8988T (cell line): ENCODE measurements around the gene SAMD14.

Source experiments
- DNase-seq: peaks from one replicate; pipeline ENCODE4 v3.0.0; 2011

The SAMD14 gene

DNA sequence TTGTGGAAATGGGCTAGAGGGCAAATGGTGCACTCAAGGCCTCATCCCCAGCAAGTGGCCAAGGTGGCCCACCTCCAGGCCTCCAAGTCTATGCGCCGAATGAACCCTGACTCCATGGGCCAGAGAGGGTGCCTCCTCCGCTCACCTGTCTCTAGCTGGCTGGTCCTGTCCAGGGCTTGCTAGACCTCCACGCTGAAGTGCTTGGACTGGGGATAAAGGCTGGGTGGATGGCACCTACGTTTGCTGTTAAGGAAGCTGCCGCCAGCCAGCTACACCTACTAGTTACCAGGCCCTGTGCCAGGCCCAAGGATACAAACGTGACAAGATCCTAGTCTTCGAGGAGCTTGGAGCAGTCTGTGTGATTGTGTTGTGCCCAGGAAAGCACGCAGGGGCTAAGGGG lies 35.1 kb upstream of the SAMD14 start:
- DNase-seq = no peak

DNA sequence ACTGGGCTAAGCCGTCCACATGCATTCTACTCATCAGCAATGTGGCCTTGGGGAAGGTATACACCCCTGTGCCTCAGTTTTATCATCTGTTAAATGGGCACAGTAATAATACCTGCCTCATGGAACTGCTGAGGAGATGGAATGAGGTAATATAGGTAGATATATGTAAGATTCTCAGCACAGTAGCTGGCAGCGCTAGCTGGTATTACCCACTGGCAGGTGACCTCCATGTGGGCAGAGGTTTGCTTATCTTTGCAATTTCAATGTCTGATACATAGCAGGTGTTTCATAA lies 34.7 kb upstream of the SAMD14 start:
- no peak for DNase-seq

DNA sequence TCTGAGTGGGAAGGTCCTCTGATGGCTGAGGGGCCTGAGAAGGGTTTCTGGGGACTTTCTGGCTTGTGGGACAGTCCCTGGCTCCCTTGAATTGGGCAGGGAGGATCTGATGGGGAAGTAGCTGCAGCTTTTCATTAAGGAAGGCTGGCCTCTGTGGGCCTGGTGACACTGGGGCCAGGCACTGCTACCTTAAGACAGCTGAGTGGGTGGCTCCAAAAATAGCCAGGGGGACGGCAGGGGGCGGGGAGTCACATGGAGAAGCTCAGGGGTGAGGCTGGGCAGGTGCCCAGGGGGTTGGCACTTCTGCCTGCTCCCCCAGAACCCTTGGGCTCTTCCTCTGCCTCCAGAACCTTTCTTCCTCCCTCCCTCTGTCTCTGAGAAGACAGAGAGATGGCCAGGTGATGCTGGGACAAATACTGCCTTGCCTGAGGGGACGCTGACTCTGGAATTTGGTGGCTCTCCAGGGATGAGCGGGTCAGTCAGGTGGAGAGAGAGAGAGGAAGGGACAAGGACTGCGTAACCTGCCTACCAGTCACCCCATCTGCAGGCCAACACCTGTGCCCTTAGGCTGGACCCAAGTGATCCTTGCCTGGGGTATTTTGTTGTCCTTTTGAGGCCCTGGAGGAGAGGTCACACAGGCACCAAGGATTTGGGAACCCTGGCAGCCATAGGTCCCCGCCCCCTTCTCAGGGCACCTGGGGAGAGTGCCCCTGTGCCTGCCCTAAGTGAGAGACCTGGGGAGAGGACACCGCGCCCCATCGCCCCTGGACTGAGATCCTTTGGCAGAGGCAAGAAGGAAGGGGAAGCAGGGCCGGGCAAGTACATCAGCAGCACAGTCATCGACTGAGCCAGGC lies 34.1 kb upstream of the SAMD14 start:
- no peak for DNase-seq

DNA sequence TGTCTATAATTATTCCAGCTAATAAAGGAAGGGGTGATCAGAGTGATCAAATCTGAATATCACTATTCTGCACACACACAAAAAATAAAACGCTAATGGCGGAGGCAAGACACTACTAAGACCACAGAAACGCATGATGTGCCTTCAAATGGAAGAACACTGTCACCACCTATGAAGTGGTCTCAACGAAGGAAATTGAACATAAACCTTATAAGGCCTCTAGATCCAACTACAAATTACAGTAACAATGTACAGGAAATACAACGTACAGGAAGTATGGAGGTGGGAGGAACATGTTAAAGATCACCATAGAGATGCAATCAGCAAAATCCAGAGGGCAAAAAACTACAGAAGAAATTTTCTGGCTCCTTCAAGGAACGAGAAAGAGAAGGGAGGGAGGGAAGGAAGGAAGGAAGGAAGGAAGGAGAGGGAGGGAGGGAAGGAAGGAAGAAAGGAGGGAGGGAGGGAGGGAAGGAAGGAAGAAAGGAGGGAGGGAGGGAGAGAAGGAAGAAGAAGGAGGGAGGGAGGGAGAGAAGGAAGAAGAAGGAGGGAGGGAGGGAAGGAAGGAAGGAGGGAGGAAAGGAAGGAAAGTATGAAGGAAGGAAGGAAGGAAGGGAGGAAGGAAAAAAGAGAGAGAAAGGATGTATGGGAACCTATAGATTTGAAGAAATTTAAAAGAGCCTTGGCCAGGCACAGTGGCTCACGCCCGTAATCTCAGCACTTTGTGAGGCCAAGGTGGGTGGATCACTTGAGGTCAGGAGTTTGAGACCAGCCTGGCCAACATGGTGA lies 32.7 kb upstream of the SAMD14 start:
- DNase-seq = no peak

DNA sequence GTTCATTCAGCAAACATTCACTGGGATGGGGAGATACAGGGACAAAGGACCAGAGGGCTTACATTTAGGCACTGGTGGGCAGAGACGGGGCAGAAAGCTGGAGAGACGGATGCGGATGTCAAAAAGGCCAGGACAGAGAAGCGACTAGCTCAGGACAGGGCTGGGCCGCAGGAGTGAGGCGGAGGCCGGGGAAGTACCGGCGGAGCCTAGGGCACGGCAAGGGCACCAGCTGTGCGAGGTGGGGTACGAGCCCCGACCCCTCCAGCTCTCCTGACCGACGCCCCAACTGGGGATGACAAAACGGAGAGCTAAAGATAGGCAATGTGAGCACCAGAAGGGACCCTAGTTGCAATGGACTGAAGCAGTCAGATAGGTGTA lies 31.9 kb upstream of the SAMD14 start:
- DNase-seq = no peak

DNA sequence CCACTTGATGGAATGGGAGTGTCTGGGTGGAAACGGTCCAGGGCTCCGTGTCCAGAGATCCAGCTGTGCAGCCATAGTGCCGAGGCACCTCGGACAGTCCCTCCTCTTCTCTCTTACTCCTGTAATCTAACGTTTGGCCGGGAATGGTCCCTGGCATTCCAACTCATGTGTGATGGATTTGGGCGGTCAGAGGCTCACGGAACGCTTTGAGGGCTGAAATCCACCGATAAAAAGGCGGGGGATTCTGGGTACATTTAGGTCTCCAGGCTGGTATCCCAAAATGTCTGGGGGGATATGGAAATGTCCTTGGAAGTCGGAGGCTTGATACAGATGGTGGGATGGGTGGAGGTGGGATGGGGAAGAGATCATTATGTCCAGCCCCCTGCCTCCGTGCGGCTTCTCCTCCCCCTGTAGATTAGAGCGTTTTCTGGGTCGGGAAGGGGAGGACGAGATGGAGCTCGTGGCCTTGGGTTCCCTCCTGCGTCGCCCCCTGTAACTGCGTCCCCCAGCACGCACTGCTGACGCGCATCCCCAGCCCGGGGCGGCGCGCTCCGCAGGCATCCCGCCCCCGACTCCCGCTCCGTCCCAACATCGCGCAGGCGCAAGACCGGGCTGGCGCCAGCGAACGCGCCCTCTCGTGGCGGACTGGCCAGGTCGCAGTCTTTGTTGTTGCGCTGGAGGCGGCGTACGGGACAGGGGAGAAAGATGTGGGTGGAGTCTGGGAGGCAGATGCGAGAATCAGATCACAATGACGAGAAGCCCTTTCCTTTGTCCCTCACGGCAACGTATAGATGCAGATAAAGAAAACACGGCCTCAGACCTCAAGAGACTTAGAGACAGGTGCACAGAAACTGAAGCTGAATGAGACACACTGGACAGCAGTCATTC lies 31.3 kb upstream of the SAMD14 start:
- peak; percentile 100 for DNase-seq

DNA sequence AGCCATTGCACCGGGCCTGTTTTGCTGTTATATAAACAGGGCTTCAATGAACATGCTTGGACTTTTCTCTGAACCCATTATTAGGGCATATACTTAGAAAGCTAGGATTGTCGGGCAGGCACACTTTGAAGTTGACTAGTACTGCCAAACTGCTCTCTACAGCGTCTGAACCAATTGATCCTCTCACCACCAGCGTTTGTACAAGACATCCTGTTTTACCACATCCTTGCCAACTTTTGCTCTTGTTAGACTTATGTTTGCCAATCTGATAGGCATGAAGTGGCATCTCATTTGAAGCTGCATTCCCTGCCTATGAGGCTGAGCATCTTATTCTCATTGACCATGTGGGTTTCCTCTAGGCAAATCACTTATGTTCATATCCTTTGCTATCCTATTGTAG lies 27.9 kb upstream of the SAMD14 start:
- no peak for DNase-seq

DNA sequence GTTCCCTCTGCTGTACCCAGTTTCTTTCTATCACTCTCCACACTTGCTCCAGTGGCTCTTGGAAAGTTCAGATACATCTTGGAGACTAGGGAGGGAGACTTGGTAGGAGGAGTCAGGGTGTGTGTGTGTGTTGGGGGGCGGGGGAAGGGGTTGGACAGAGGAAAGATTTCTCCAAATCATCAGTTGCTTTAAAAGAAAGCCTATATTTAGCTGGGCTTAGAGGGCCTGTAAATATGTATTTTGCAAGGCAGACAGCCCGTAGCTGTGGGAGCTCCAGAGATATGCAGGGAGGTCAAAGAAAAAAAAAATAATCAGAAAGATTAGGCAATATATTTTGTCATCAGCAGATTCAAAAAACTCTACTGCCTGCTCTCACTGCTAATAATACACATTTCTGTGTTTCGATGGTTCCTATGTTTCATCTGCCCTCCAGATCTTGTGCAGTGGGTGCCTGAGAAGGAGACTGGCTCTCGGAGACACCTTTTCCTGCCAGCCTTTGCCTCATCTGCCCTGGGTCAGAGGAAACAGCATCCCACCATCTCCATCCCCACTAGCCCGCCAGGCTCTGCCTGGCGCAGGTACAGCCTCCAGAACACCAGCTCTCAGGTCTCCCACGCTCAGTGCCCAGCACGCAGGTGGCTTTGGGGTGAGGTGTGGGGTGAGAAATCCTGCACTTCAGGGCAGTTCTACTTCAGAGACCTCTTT lies 25.3 kb upstream of the SAMD14 start:
- no peak for DNase-seq

DNA sequence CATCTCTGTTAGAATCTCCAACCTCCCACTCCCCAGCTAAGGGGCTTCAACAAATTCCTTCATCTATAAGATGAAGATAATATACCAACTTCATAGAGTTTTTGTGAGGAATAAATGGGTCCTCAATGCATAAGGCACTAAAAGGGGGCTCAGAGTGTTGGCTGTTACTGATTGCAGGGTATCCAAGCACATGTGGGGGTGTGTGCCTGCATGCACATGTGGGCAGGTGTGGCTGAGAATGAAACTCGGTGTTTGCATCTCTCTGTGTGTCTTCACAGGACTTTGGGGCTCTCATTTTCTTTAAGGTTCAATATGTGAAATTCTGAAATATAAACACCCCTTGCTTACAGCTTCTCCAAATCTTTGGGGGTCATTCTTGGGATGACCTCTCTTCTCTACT lies 24.6 kb upstream of the SAMD14 start:
- DNase-seq = no peak

DNA sequence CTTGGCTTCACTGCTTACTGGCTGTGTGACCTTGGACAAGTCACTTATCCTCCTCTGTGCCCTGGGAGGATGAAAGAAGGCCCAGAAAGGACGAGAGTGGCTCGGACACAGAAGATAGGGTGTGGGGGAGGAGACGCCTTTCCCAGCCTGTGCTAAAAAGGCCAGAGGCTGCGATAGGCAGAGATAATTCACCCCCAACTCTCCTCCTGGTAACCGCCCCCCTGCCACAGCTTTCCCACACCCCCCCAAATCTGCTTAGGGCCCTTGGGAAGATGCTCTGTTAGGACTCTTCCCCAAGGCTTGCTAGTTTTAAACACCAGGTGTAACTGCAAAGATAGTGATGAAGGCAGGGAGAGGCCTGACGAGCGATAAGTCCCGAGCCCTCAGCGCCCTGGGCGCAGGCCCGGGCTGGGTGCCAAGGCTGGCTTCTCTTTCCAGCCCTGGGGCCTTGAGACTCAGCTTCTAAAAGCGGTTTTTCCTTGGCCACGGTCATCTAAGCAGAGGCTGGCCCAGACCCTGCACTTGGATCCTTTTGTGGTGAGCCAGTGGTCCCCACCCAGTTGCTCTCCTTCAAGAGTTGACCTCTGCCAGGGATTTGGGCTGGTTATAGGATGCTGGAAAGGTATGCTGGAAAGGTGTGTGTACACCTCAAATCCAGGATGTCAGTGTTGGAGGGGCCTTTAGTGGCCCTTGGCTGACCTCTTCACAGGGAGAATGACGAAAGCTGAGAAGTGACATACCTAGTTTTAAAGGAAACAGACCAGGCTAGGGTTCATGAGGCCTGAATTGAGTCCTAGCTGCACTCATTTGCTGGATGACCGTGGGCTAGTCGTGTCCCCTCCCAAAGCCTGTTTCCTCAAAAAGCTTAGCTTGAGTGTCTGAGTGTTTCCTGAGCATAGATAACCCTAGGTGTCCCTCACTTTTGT lies 24.0 kb upstream of the SAMD14 start:
- DNase-seq = no peak

DNA sequence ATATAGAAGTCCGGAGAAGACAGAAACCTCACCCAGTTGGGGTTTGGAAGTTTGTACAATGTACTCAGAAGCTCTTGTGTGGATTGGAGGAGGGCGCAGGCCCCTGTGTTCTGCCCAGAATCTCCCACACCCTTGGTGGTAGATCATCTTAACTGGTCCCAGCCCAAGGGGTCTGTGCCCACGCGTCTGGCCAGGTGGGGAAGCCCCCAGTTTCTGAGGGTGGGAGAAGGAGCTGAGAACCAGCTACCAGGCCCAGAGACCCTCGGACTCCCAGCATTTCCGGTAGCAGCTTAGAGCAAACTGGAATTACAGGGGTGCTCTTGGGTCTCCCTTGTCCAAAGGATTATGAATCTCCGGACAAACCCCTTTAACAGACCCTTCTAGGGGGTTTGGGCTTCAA lies 22.8 kb upstream of the SAMD14 start:
- no peak for DNase-seq

DNA sequence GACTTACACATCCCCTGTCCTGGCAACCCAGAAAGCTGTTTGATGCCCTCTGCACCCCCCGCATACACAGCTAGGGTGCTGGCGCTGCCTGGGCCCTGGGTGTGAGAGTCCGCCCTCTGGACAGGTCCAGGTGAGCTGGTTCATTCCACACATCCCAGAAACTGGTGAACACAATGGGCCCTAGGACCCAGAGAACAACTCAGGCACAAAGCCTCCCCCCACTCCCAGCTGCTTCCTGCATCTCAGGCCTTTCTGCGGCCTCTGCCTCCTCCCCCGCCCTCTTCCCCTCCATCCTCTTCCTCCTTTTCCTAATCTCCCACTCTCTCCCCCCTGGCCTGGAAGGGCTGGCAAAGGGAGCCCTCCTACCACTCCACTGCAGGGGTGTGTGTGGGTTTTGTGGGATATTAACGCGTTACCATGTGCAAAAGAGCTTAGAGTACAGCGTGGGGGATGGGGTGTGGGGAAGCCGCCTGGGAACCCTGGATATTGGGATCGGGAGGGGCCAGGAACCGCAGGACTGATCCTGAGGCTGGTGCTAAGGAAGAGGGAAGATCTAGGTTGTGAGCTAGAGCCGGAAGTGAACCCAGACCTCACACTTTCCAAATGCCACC lies 22.1 kb upstream of the SAMD14 start:
- DNase-seq = peak; percentile 99

DNA sequence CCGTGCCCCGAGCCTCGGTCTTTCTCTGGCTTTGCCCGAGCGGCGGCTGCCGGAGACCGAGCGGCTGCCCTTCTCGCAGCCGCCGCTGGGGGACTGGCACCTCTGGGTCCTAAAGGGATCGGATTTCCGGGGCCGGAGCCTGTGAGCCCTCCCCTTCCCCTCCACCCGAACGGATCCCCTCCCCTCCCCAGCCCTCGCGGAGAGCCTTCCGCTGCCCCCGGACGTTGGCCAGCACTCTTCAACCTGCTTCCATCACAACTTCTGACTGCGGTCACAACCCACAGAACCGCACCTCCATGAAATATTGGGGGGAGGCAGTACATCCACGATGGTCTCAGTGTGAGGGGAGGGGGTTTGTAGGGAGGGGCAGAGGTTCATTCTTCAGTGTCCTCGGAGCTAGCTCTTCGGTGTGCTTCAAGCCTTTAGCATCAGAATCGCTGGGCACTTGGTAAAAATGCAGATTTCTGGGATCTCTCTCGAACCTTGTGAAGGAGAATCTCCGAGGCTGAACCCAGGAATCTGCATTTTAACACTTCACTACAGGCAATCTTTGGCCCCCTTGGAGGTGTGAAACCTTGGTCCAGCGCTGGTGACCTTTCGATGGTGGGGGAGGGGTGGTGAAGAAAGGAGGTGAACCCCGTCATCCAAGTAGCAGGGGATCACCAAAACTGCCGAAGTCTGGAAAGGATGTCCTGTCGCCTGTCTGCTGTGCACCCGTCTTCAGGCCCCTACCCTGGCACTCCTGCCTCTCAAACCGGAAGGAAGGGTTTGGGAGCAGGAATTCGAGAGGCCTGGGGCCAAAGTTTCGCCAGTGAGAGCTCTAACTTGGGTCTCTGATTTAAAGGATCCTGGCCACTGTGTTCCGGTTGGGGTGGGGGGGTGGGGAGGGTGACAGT lies 21.3 kb upstream of the SAMD14 start:
- DNase-seq = peak; percentile 100

DNA sequence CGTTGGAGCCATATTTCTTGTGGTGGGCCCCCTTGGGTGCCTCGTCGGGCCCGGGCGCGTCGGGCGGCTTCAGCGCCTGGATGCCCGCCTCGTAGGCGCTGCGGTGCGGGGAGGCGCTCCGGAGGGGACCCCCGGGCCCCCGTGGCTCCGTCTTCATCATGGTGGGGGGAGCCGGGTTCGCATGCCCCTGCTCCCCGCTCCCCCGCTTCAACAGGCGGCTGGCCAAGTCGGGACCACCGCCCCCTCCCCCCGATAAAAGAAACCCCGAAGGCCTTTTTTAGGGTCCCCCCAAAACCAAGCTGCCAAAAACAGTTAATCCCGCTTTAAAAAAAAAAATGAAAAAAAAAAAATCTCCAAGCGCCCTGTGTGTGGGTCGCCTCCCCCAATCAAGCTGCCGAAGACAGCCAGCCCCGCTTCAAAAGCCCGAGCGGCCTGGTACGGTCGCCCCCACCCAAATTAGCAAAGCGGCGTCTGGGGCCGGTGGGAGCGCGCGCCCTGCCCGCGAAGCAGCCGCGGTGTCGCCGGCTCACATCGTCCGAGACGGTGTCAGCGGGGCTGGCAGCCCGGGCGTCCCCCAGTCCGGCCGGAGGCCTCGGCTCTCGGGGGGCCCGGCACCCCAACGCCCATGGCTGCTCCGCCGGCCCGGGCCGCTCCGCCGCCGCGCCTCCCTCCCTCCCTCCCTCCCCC lies 20.5 kb upstream of the SAMD14 start, which contains the start of gene PPP1R9B:
TSS of gene PPP1R9B (minus strand) at position 324 of the 687 bp plus-strand sequence. CDS start at position 160, 164 bp downstream.
- DNase-seq = no peak

DNA sequence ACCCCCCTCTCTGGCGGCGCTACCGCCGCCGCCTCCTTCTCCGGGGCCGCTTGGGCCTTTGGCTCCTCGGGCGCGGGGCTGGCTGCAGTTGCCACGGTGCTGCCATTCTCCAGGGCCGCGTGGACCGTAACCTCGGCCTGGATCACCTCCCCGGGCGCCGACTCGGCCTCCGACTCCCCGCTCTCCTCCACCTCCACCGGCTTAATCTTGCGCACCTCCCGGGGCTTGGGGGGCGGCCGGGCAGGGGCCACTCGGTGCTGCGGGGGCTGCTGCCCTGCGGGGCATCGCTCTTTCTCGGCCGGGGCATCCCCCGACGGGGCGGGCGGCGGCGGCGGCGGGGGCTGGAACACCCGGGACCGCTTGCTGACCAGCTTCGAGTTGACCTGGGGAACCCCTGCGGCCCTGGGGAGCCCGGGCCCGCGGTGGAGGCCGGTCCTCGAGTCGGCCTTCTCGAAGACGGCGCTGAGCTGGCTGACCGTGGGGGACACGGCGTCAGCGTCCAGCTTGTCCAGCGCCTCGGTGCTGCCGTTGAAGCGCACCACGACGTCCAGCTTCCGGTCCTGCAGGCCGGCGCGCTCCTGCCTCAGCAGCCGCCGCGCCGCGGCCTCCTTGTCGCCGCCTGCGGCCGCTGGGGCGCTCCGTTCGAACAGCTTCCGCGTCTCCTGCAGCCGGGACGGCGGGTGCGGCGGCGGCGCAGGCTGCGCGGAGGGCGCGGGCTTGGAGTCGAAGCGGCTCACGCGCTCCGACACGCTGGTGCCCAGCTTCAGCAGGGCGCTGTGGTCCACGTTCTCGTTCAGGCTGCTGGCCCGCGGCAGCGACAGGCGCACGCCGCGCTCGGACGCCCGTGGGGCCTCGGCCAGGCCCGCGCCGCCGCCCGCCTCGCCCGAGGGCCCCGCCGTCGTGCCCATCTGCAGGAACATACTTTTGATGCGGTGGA lies 19.7 kb upstream of the SAMD14 start:
- DNase-seq = no peak

DNA sequence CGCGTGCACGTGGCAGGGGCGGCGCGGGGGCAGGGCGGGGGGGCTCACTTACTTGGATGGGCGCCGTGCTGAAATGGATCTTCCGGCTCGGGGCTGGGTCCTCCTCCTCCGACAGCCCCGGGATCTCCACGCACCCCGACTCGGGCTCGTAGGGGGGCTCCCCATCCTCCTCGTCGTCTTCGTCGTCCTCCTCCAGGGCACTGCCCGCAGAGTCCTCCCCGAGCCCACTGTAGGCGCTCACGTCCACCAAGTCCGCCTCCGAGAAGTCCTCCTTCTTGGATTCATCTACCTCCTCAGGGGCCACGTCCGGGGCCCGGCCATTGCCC lies 19.1 kb upstream of the SAMD14 start:
- DNase-seq = no peak

DNA sequence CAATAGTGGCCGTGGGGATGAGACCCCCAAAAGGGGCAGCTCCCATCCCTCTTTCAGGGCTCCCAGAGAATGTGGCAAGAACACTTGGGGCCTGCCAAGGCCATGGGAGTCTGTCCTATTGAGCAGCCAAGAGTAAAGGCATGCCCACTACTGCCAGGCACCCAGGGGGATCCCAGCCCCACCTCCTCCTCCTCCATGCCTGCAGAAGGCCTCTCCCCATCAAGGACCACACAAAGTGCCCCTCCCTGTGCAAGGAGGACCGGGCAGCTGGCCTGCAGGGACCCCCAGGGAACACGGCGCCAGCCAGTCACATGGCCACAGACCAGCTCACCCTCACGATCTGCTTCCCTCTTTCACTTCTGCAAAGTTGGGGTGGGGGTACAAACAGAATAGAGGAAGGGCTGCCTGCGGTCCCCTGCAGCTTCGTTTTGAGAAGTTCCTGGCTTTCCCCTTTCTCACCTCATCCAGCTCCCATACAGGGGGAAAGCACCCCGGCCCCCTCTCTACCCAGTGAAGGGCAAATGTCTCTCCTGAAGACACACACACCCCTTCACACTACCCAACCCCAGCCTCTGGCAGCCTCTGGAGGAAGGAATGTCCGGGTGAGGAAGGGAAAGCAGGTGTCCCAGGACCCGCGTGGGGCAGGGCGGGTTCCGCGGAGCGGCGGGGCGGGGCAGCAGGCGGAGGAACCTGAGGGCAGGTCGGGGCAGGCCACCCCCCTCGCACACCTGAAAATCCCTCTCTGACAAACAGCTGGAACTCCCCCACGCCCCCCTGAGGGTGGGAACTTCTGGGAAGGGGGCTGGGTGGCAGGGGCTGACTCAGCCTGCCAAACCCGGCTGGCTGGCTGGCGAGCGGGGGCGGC lies 18.5 kb upstream of the SAMD14 start:
- DNase-seq = peak; percentile 86
